PC-3 (cell line): Measurements from ENCODE around the gene CDH22. TPM values are rescaled to one million over a fixed set of nuclear protein-coding genes. Genes with fewer than 3 reads are reported as not detected.

Experiments used
- ATAC-seq: fragments of 200-7000 bp; cut with Tn5 transposase; 2 replicates; pipeline ENCODE4 v1.9.1; 2020; ENCODE audit warnings: mild to moderate bottlenecking, moderate library complexity
- BruUV-seq: library from RNA; stranded (reverse); fragments of 400-500 nt; replicated peaks from 2 replicates; lab custom pipeline; 2021; lab: Mats Ljungman, UMichigan
- CTCF ChIA-PET: fragments of 300-600 bp; sonication (Branson Sonifier 250); formaldehyde crosslinking; loops from one replicate; lab custom pipeline; 2022; ENCODE audit warnings: antibody characterized with exemption; lab: Charles Lee
- POLR2A ChIA-PET: fragments of 300-600 bp; sonication (Branson Sonifier 250); formaldehyde crosslinking; loops from one replicate; lab custom pipeline; 2022; ENCODE audit warnings: antibody characterized with exemption; ENCODE audit not compliant: unreplicated experiment; lab: Charles Lee
- DNase-seq: peaks from one replicate; pipeline ENCODE4 v3.0.0-alpha.2; 2015
- H2AFZ ChIP-seq: fragments of 300-600 bp; sonication (generic); 2 replicates; pipeline ENCODE4 v1.6.0; 2016; ENCODE audit warnings: antibody characterized with exemption, low read length
- H3F3A ChIP-seq: fragments of 300-600 bp; sonication (generic); one replicate; pipeline ENCODE4 v1.6.0; 2017; ENCODE audit warnings: antibody characterized with exemption, low read length, control low read depth, mild to moderate bottlenecking; ENCODE audit not compliant: unreplicated experiment
- H3K27ac ChIP-seq: fragments of 300-600 bp; sonication (generic); 2 replicates; pipeline ENCODE4 v1.5.1; 2016; ENCODE audit warnings: mild to moderate bottlenecking, low read length
- H3K27me3 ChIP-seq: fragments of 300-600 bp; sonication (generic); 2 replicates; pipeline ENCODE4 v1.6.1; 2016; ENCODE audit warnings: low read length, mixed read lengths
- H3K36me3 ChIP-seq: fragments of 300-600 bp; sonication (generic); 2 replicates; pipeline ENCODE4 v1.6.1; 2016; ENCODE audit warnings: low read depth, mixed run types, low read length, mixed read lengths
- H3K4me1 ChIP-seq: fragments of 300-600 bp; sonication (generic); 2 replicates; pipeline ENCODE4 v1.5.1; 2016; ENCODE audit warnings: low read length; ENCODE audit not compliant: insufficient read depth
- H3K4me2 ChIP-seq: fragments of 300-600 bp; sonication (generic); 2 replicates; pipeline ENCODE4 v1.6.0; 2016; ENCODE audit warnings: low read length
- H3K4me3 ChIP-seq: fragments of 300-600 bp; sonication (generic); 2 replicates; pipeline ENCODE4 v1.5.1; 2016; ENCODE audit warnings: mild to moderate bottlenecking, low read length, mixed read lengths
- H3K79me2 ChIP-seq: fragments of 300-600 bp; sonication (generic); 2 replicates; pipeline ENCODE4 v1.6.1; 2017; ENCODE audit warnings: low read length, mixed read lengths
- H3K9ac ChIP-seq: fragments of 300-600 bp; sonication (generic); 2 replicates; pipeline ENCODE4 v1.6.0; 2016; ENCODE audit warnings: mild to moderate bottlenecking, low read length
- H3K9me2 ChIP-seq: fragments of 300-600 bp; sonication (generic); replicated peaks from 2 replicates; pipeline ENCODE4 v1.6.1; 2016; ENCODE audit warnings: mixed run types, low read length, mixed read lengths
- H3K9me3 ChIP-seq: fragments of 300-600 bp; sonication (generic); 2 replicates; pipeline ENCODE4 v1.6.1; 2016; ENCODE audit warnings: low read length, mixed read lengths
- H4K20me1 ChIP-seq: fragments of 300-600 bp; sonication (generic); 2 replicates; pipeline ENCODE4 v1.6.1; 2016; ENCODE audit warnings: low read length, mixed read lengths
- EZH2 ChIP-seq: fragments of 300-600 bp; sonication (generic); IDR thresholded peaks from one replicate; pipeline ENCODE4 v1.6.1; 2017; ENCODE audit warnings: antibody characterized with exemption, mild to moderate bottlenecking, low read length; ENCODE audit not compliant: unreplicated experiment
- EZH2phosphoT487 ChIP-seq: fragments of 300-600 bp; sonication (generic); IDR thresholded peaks from 2 replicates; pipeline ENCODE4 v1.6.1; 2018; ENCODE audit warnings: mild to moderate bottlenecking, antibody characterized with exemption, low read length, borderline replicate concordance
- intact Hi-C: fragments of 100-400 bp; cut with micrococcal nuclease; formaldehyde crosslinking; loops from 2 replicates; pipeline ENCODE4 v1.9.0; 2023
- total RNA-seq: library from RNA; depleted of rRNA; stranded (reverse); fragments of >200 nt; gene quantifications from 2 replicates; pipeline ENCODE4 v1.2.3, GENCODE V29; 2014
- TF ChIP-seq, protein P1 (sequence below): fragments of 300-600 bp; sonication (generic); conservative IDR thresholded peaks from 2 replicates; pipeline ENCODE4 v1.5.1; 2017; ENCODE audit warnings: antibody characterized with exemption, low read depth, mild to moderate bottlenecking, low read length

CDH22 gene
- total RNA-seq, 1 experiment from 2014 or later, result not detected

- no peak overlapping the region for H3K4me2 ChIP-seq
- no peak overlapping the region for H2AFZ ChIP-seq
- no peaks in the 10 kb centered on the region for H3F3A ChIP-seq
- no TSS peak for BruUV-seq
- intact Hi-C loops, result no loop called here
- H3K9me3 ChIP-seq, result no peaks in the 10 kb centered on the region
- no peaks in the 10 kb centered on the region for H3K9me2 ChIP-seq
- no peak overlapping the region for H3K27ac ChIP-seq
- no peaks in the 10 kb centered on the region for H4K20me1 ChIP-seq
- POLR2A ChIA-PET, result no interaction called here
- H3K4me3 ChIP-seq, result no peak overlapping the region
- CTCF ChIA-PET, result no interaction called here
- no peaks in the 10 kb centered on the region for H3K36me3 ChIP-seq
- no peak for DNase-seq
- TF ChIP-seq EZH2phosphoT487 (no peak), EZH2 (no peak)
- TF ChIP-seq, protein P1, sequence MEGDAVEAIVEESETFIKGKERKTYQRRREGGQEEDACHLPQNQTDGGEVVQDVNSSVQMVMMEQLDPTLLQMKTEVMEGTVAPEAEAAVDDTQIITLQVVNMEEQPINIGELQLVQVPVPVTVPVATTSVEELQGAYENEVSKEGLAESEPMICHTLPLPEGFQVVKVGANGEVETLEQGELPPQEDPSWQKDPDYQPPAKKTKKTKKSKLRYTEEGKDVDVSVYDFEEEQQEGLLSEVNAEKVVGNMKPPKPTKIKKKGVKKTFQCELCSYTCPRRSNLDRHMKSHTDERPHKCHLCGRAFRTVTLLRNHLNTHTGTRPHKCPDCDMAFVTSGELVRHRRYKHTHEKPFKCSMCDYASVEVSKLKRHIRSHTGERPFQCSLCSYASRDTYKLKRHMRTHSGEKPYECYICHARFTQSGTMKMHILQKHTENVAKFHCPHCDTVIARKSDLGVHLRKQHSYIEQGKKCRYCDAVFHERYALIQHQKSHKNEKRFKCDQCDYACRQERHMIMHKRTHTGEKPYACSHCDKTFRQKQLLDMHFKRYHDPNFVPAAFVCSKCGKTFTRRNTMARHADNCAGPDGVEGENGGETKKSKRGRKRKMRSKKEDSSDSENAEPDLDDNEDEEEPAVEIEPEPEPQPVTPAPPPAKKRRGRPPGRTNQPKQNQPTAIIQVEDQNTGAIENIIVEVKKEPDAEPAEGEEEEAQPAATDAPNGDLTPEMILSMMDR, result no peak
- no peaks in the 10 kb centered on the region for H3K79me2 ChIP-seq
- H3K27me3 ChIP-seq, result peaks cover 28% of the 10 kb centered on the region
- no peak overlapping the region for H3K9ac ChIP-seq
- ATAC-seq, result no peak
- H3K4me1 ChIP-seq, result no peaks in the 10 kb centered on the region
These were observed 109.1 kb downstream of the CDH22 start for GRCh38 chr20:46199198-46199597.

GRCh38 chr20:46196990-46197389, 111.3 kb downstream of the CDH22 start:
- ATAC-seq (no peak), DNase-seq (no peak)
- ChIA-PET POLR2A (no interaction called here), CTCF (no interaction called here)
- intact Hi-C loops, result no loop called here
- H3K27me3 ChIP-seq, result peaks cover 18% of the 10 kb centered on the region; the same call in 1 of the 2 replicates
- no peaks in the 10 kb centered on the region for H3K9me3 ChIP-seq
- no peak overlapping the region for H3K4me2 ChIP-seq
- no peaks in the 10 kb centered on the region for H3K4me1 ChIP-seq
- H3K27ac ChIP-seq, result no peak overlapping the region
- no peak overlapping the region for H3K4me3 ChIP-seq
- BruUV-seq, result no TSS peak
- TF ChIP-seq EZH2phosphoT487 (no peak), EZH2 (no peak)
- TF ChIP-seq, protein P1, result no peak
- no peaks in the 10 kb centered on the region for H3K9me2 ChIP-seq
- no peaks in the 10 kb centered on the region for H4K20me1 ChIP-seq
- H3K36me3 ChIP-seq, result no peaks in the 10 kb centered on the region
- H2AFZ ChIP-seq, result no peak overlapping the region
- H3K79me2 ChIP-seq, result no peaks in the 10 kb centered on the region
- H3K9ac ChIP-seq, result no peak overlapping the region
- H3F3A ChIP-seq, result no peaks in the 10 kb centered on the region

GRCh38 chr20:46195264-46196036, 112.8 kb downstream of the CDH22 start:
- Histone ChIP-seq H3K9ac (no peak overlapping the region), H3K27ac (no peak overlapping the region), H3K9me2 (no peaks in the 10 kb centered on the region), H3K4me1 (no peaks in the 10 kb centered on the region), H2AFZ (no peak overlapping the region), H3K27me3 (peaks cover 13% of the 10 kb centered on the region; the same call in 1 of the 2 replicates), H3K4me3 (no peak overlapping the region), H3F3A (no peaks in the 10 kb centered on the region), H4K20me1 (no peaks in the 10 kb centered on the region), H3K9me3 (no peaks in the 10 kb centered on the region), H3K79me2 (no peaks in the 10 kb centered on the region), H3K4me2 (no peak overlapping the region), H3K36me3 (no peaks in the 10 kb centered on the region)
- TF ChIP-seq, protein P1, result no peak
- TF ChIP-seq EZH2, result no peak
- no peak for TF ChIP-seq EZH2phosphoT487
- POLR2A ChIA-PET, result no interaction called here
- BruUV-seq, result no TSS peak
- intact Hi-C loops, result no loop called here
- CTCF ChIA-PET, result no interaction called here
- ATAC-seq (no peak), DNase-seq (no peak)
